C4-2B (cell line): ENCODE results near the gene CLDN24.

Source experiments
- H3K27ac ChIP-seq: fragments of 450-650 bp; 2 replicates; pipeline ENCODE4 v1.5.1; 2017
- CTCF ChIP-seq: fragments of 450-650 bp; conservative IDR thresholded peaks from 2 replicates; pipeline ENCODE4 v1.5.1; 2017; ENCODE audit warnings: mild to moderate bottlenecking
- ZFX ChIP-seq: fragments of 450-650 bp; IDR thresholded peaks from 2 replicates; pipeline ENCODE4 v1.6.1; 2017

Gene CLDN24

GRCh38 chr4:183360161-183360919 is 38.1 kb upstream of the CLDN24 start:
- no peak for TF ChIP-seq CTCF
- no peak for TF ChIP-seq ZFX
- H3K27ac ChIP-seq = no peak overlapping the region

- TF ChIP-seq CTCF (no peak), ZFX (no peak)
- H3K27ac ChIP-seq = no peak overlapping the region
Observed at GRCh38 chr4:183358215-183358755, 36.1 kb upstream of the CLDN24 start.

GRCh38 chr4:183356931-183357675 is 34.9 kb upstream of the CLDN24 start:
- TF ChIP-seq ZFX (no peak), CTCF (no peak)
- no peak overlapping the region for H3K27ac ChIP-seq

- no peak overlapping the region for H3K27ac ChIP-seq
- TF ChIP-seq CTCF (no peak), ZFX (no peak)
Observed at GRCh38 chr4:183356173-183356830, 34.1 kb upstream of the CLDN24 start.

GRCh38 chr4:183355405-183355804 is 33.2 kb upstream of the CLDN24 start:
- no peak overlapping the region for H3K27ac ChIP-seq
- TF ChIP-seq ZFX (no peak), CTCF (no peak)

- no peak overlapping the region for H3K27ac ChIP-seq
- TF ChIP-seq CTCF (no peak), ZFX (no peak)
Observed at GRCh38 chr4:183354219-183354618, 32.0 kb upstream of the CLDN24 start.

GRCh38 chr4:183353557-183353956 is 31.3 kb upstream of the CLDN24 start:
- H3K27ac ChIP-seq = no peak overlapping the region
- TF ChIP-seq ZFX = no peak
- TF ChIP-seq CTCF = no peak
